Measurements from ENCODE around the gene IPO9. TPM values are rescaled to one million over a fixed set of nuclear protein-coding genes. Genes with fewer than 3 reads are reported as not detected.

Gene IPO9
- total and polyA plus RNA-seq, 2 of the 4 experiments (the other 2 are of a cell fraction), result 14.0 to 23.4 TPM

DNA sequence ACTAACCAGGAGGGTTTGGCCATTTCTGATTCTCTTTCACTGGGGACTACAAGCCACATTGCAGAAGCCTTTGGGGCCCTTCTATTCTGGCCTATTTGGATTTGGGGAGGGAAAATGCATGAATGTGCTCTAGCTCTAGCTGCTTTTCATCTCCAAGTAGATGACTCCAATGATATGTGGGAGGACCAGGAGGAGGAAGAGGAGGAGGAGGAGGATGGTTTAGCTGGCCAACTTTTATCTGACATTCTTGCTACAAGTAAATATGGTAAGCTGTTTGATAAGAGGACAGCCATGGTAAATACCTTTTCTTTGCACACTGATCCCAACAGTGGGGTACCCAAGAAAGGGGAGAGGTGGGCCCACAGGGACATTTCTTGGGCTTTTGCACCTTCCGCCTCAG, 45.7 kb downstream of the IPO9 start:
- WGBS, 2 experiments (ENCODE audit: extremely low coverage in 2 of 2, insufficient read length in 1 of 2), result no CpG with 5 or more reads among the region's 1 CpG
- Histone ChIP-seq H2AK5ac (ENCODE audit: low read depth, low read length) (no peak overlapping the region), H3K23ac (ENCODE audit: low read depth, low read length) (no peak overlapping the region), H3K4me2 (ENCODE audit: low read depth, low read length) (no peak overlapping the region), H4K20me1 (ENCODE audit: insufficient read depth, low read length) (peaks cover 6% of the 10 kb centered on the region; the same call in 1 of the 2 replicates), H2BK120ac (ENCODE audit: low read depth, low read length) (no peak overlapping the region), H4K8ac (ENCODE audit: low read depth in 2 of 2, low read length in 2 of 2) (no peak overlapping the region), H2AK9ac (replicated peaks; ENCODE audit: low read depth, low read length, poor library complexity) (no peak overlapping the region), H3K9ac (ENCODE audit: low read depth, low read length) (no peak overlapping the region), H3K4ac (ENCODE audit: low read depth, low read length) (no peak overlapping the region), H2BK5ac (ENCODE audit: low read depth, low read length, poor library complexity, severe bottlenecking) (no peak overlapping the region), H3K4me1 (ENCODE audit: control insufficient read depth, insufficient read depth, low read length) (peaks cover 1% of the 10 kb centered on the region), H3K36me3 (ENCODE audit: control insufficient read depth, insufficient read depth, low read length) (peaks cover 44% of the 10 kb centered on the region), H2BK15ac (ENCODE audit: low read depth, low read length) (no peak overlapping the region), H3K56ac (ENCODE audit: extremely low read depth, insufficient read depth, low read length) (no peak overlapping the region), H3K18ac (ENCODE audit: low read depth, low read length) (no peak overlapping the region), H3K79me1 (ENCODE audit: low read depth in 1 of 2, low read length in 2 of 2) (peaks cover 5 to 11% of the 10 kb centered on the region in 2 experiments; a peak in 3 of 4 replicates), H3K9me3 (ENCODE audit: control insufficient read depth, insufficient read depth, low read length) (no peaks in the 10 kb centered on the region), H2AFZ (replicated peaks; ENCODE audit: low read length, poor library complexity) (no peak overlapping the region), H4K5ac (ENCODE audit: low read depth, low read length) (no peak overlapping the region), H3K9me1 (ENCODE audit: insufficient read depth, low read length) (peaks cover 6% of the 10 kb centered on the region; the same call in 1 of the 2 replicates), H4K91ac (ENCODE audit: insufficient read depth, low read depth, low read length) (no peak overlapping the region), H3K27ac (ENCODE audit: insufficient read depth, low read length) (no peak overlapping the region), H3K4me3 (ENCODE audit: insufficient read depth, low read depth, low read length) (no peak overlapping the region), H2BK20ac (ENCODE audit: low read depth, low read length) (no peak overlapping the region), H3K14ac (replicated peaks; ENCODE audit: low read depth, low read length) (no peak overlapping the region), H3K27me3 (ENCODE audit: control insufficient read depth, insufficient read depth, low read length) (no peaks in the 10 kb centered on the region)
- ChIA-PET CTCF (interaction anchor here (1.4 kb wide), 1 partner anchor 21 kb away, joined by 4 read pairs; no protein-coding TSS in a partner anchor), POLR2A (ENCODE audit: unreplicated experiment) (no interaction called here)
- dilution Hi-C loops (cut with HindIII; ENCODE audit: low sequenced_read_pairs, unreplicated experiment), result no loop called here
- intact Hi-C loops (cut with micrococcal nuclease), result no loop called here
- DNase-seq (no peak), ATAC-seq (ENCODE audit: low read depth) (no peak)
- no TSS peak for BruUV-seq (replicated peaks)
- in situ Hi-C loops (cut with MboI; ENCODE audit: low sequenced_read_pairs), result no loop called here
- TF ChIP-seq RCOR1 (IDR thresholded peaks at IDR 0.05; ENCODE audit: insufficient replicate concordance, low read length) (no peak), CHD1 (IDR thresholded peaks at IDR 0.05; ENCODE audit: low read depth, low read length) (no peak), NFE2L2 (IDR thresholded peaks at IDR 0.05; ENCODE audit: low read depth, low read length) (no peak), MAZ (IDR thresholded peaks at IDR 0.05; ENCODE audit: borderline replicate concordance, low read depth, low read length) (no peak), SMC3 (IDR thresholded peaks at IDR 0.05; ENCODE audit: low read depth, low read length) (no peak), MXI1 (IDR thresholded peaks at IDR 0.05; ENCODE audit: borderline replicate concordance, low read depth, low read length) (no peak), MAFK (IDR thresholded peaks at IDR 0.05; ENCODE audit: low read depth, low read length) (no peak), BHLHE40 (IDR thresholded peaks at IDR 0.05; ENCODE audit: low read depth, low read length) (no peak), POLR2A (IDR thresholded peaks at IDR 0.05; ENCODE audit: low read depth, low read length) (no peak), RFX5 (IDR thresholded peaks at IDR 0.05; ENCODE audit: low read depth, low read length) (no peak), FOS (IDR thresholded peaks at IDR 0.05; ENCODE audit: low read depth, low read length) (no peak), CEBPB (IDR thresholded peaks at IDR 0.05; ENCODE audit: low read depth, low read length) (no peak), RAD21 (IDR thresholded peaks at IDR 0.05; ENCODE audit: low read length) (no peak)
- TF ChIP-seq, protein P1, sequence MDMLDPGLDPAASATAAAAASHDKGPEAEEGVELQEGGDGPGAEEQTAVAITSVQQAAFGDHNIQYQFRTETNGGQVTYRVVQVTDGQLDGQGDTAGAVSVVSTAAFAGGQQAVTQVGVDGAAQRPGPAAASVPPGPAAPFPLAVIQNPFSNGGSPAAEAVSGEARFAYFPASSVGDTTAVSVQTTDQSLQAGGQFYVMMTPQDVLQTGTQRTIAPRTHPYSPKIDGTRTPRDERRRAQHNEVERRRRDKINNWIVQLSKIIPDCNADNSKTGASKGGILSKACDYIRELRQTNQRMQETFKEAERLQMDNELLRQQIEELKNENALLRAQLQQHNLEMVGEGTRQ (IDR thresholded peaks at IDR 0.05; ENCODE audit: low read depth, low read length), result no peak
- TF ChIP-seq, protein P2, sequence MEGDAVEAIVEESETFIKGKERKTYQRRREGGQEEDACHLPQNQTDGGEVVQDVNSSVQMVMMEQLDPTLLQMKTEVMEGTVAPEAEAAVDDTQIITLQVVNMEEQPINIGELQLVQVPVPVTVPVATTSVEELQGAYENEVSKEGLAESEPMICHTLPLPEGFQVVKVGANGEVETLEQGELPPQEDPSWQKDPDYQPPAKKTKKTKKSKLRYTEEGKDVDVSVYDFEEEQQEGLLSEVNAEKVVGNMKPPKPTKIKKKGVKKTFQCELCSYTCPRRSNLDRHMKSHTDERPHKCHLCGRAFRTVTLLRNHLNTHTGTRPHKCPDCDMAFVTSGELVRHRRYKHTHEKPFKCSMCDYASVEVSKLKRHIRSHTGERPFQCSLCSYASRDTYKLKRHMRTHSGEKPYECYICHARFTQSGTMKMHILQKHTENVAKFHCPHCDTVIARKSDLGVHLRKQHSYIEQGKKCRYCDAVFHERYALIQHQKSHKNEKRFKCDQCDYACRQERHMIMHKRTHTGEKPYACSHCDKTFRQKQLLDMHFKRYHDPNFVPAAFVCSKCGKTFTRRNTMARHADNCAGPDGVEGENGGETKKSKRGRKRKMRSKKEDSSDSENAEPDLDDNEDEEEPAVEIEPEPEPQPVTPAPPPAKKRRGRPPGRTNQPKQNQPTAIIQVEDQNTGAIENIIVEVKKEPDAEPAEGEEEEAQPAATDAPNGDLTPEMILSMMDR (conservative IDR thresholded peaks at IDR 0.05; ENCODE audit: low read depth, low read length), result no peak
- TF ChIP-seq, protein P3, sequence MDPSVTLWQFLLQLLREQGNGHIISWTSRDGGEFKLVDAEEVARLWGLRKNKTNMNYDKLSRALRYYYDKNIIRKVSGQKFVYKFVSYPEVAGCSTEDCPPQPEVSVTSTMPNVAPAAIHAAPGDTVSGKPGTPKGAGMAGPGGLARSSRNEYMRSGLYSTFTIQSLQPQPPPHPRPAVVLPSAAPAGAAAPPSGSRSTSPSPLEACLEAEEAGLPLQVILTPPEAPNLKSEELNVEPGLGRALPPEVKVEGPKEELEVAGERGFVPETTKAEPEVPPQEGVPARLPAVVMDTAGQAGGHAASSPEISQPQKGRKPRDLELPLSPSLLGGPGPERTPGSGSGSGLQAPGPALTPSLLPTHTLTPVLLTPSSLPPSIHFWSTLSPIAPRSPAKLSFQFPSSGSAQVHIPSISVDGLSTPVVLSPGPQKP (IDR thresholded peaks at IDR 0.05; ENCODE audit: borderline replicate concordance, low read depth, low read length), result no peak
